NCI-H510A treated with DMSO at 0.1 percent for 48 hours (cell line): Measurements from ENCODE around the gene ACER3.
"Not testable (repeated sequence)": the region's sequence is repeated elsewhere in the genome, so short reads cannot be mapped to it uniquely, and the experiment has no call there.

ENCODE experiments used
- DNase-seq: peaks from one replicate; lab custom pipeline; 2025; lab: John Stamatoyannopoulos, UW

The ACER3 gene

GRCh38 chr11:77038825-77039326 lies 178.2 kb downstream of the ACER3 start:
- DNase-seq = no peak

- DNase-seq = peak; percentile 11
Observed at GRCh38 chr11:77039491-77040400, 179.0 kb downstream of the ACER3 start.

GRCh38 chr11:77040401-77040777 lies 179.7 kb downstream of the ACER3 start:
- DNase-seq = no peak

- DNase-seq = no peak
Observed at GRCh38 chr11:77040889-77041288, 180.2 kb downstream of the ACER3 start.

- no peak for DNase-seq
Observed at GRCh38 chr11:77042111-77042726, 181.5 kb downstream of the ACER3 start.

GRCh38 chr11:77044356-77044755 lies 183.6 kb downstream of the ACER3 start:
- DNase-seq = no peak

GRCh38 chr11:77044886-77045285 lies 184.2 kb downstream of the ACER3 start:
- no peak for DNase-seq

GRCh38 chr11:77046060-77046501 lies 185.4 kb downstream of the ACER3 start:
- peak; percentile 45 for DNase-seq

GRCh38 chr11:77047007-77047927 lies 186.5 kb downstream of the ACER3 start:
- peak; percentile 94 for DNase-seq

- not testable (repeated sequence) for DNase-seq
Observed at GRCh38 chr11:77047928-77048446, 187.3 kb downstream of the ACER3 start.

GRCh38 chr11:77049026-77049425 lies 188.3 kb downstream of the ACER3 start:
- no peak for DNase-seq

- no peak for DNase-seq
Observed at GRCh38 chr11:77051511-77051910, 190.8 kb downstream of the ACER3 start.

GRCh38 chr11:77052518-77052917 lies 191.8 kb downstream of the ACER3 start:
- no peak for DNase-seq

GRCh38 chr11:77053217-77054015 lies 192.7 kb downstream of the ACER3 start:
- DNase-seq = no peak

- DNase-seq = no peak
Observed at GRCh38 chr11:77054084-77054483, 193.4 kb downstream of the ACER3 start.

GRCh38 chr11:77055101-77055561 lies 194.4 kb downstream of the ACER3 start:
- DNase-seq = no peak

- DNase-seq = no peak
Observed at GRCh38 chr11:77055913-77056312, 195.2 kb downstream of the ACER3 start.

GRCh38 chr11:77056814-77057402 lies 196.2 kb downstream of the ACER3 start:
- DNase-seq = no peak

- DNase-seq = no peak
Observed at GRCh38 chr11:77057938-77058474, 197.3 kb downstream of the ACER3 start.

- DNase-seq = no peak
Observed at GRCh38 chr11:77058900-77059299, 198.2 kb downstream of the ACER3 start.
